ENCODE data around the gene APOA5.

The APOA5 gene

DNA sequence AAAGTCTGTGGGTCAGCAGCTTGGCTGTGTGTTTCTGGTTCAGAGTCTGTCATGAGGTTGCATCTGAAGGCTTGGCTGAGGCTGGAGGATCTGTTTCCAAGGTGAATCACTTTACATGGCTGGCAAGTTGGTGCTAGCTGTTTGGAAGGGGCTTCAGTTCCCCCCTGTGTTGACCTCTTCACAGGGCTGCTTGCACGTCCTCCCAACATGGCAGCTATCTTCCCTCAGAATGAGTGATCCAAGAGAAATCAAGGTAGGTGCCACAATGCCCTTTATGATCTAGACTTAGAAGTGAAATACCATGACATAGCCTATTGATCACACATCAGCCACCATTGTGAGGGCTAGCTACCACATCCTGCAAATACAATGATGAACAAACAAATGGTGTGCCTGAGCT lies 21.5 kb upstream of the APOA5 start:
- no peaks in the 10 kb centered on the region for H3K36me3 ChIP-seq
- H3K4me3 ChIP-seq (ENCODE audit: low read depth, low read length), result no peak overlapping the region
- H3K27ac ChIP-seq, result no peak overlapping the region
- no peak for DNase-seq
- H3K27me3 ChIP-seq (ENCODE audit: insufficient read depth, low read depth, severe bottlenecking), result no peaks in the 10 kb centered on the region
- no peaks in the 10 kb centered on the region for H3K9me3 ChIP-seq (ENCODE audit: severe bottlenecking)
- TF ChIP-seq, protein P1, sequence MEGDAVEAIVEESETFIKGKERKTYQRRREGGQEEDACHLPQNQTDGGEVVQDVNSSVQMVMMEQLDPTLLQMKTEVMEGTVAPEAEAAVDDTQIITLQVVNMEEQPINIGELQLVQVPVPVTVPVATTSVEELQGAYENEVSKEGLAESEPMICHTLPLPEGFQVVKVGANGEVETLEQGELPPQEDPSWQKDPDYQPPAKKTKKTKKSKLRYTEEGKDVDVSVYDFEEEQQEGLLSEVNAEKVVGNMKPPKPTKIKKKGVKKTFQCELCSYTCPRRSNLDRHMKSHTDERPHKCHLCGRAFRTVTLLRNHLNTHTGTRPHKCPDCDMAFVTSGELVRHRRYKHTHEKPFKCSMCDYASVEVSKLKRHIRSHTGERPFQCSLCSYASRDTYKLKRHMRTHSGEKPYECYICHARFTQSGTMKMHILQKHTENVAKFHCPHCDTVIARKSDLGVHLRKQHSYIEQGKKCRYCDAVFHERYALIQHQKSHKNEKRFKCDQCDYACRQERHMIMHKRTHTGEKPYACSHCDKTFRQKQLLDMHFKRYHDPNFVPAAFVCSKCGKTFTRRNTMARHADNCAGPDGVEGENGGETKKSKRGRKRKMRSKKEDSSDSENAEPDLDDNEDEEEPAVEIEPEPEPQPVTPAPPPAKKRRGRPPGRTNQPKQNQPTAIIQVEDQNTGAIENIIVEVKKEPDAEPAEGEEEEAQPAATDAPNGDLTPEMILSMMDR (IDR thresholded peaks at IDR 0.05; ENCODE audit: low read depth, low read length), result no peak

DNA sequence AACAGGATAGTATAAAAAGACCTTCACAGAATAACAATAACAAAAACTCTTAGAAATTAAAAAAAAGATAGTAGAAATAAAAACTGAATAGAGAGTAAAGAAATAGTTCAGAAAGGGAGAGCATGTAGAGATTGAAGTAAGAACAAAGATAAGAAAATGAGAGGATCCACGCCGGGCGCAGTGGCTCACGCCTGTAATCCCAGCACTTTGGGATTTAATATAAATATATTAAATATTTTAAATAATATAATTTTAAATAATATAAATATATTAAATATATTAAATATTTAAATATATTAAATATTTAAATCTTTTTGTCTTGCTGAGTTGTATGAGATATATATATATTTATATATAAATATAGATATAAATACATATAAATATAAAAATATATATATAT lies 20.4 kb upstream of the APOA5 start:
- no peak for DNase-seq
- H3K9me3 ChIP-seq (ENCODE audit: severe bottlenecking), result no peaks in the 10 kb centered on the region
- no peak overlapping the region for H3K4me3 ChIP-seq (ENCODE audit: low read depth, low read length)
- no peaks in the 10 kb centered on the region for H3K27me3 ChIP-seq (ENCODE audit: insufficient read depth, low read depth, severe bottlenecking)
- H3K27ac ChIP-seq, result no peak overlapping the region
- H3K36me3 ChIP-seq, result no peaks in the 10 kb centered on the region
- TF ChIP-seq, protein P1 (IDR thresholded peaks at IDR 0.05; ENCODE audit: low read depth, low read length), result no peak

DNA sequence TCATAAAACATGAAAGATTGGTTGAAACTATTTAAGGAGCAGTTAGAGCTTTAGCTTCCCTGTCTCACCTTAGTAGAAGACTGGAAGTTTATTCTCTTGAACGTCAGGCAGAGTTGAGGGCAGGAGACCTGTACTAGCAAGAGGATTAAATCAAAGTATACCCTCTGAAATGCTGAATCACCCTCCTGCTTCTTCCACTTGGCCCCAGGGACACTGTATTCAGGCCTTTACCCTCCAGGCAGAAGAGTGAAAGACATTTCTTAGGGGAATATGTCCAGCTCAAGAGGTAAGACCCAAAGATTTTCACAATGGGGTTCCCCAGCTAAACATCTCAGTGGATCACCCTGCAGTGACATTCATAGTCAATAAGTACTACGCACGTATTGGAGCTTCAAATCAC lies 19.5 kb upstream of the APOA5 start:
- DNase-seq, result no peak
- no peaks in the 10 kb centered on the region for H3K36me3 ChIP-seq
- TF ChIP-seq, protein P1 (IDR thresholded peaks at IDR 0.05; ENCODE audit: low read depth, low read length), result no peak
- no peaks in the 10 kb centered on the region for H3K9me3 ChIP-seq (ENCODE audit: severe bottlenecking)
- H3K27me3 ChIP-seq (ENCODE audit: insufficient read depth, low read depth, severe bottlenecking), result no peaks in the 10 kb centered on the region
- no peak overlapping the region for H3K27ac ChIP-seq
- no peak overlapping the region for H3K4me3 ChIP-seq (ENCODE audit: low read depth, low read length)

DNA sequence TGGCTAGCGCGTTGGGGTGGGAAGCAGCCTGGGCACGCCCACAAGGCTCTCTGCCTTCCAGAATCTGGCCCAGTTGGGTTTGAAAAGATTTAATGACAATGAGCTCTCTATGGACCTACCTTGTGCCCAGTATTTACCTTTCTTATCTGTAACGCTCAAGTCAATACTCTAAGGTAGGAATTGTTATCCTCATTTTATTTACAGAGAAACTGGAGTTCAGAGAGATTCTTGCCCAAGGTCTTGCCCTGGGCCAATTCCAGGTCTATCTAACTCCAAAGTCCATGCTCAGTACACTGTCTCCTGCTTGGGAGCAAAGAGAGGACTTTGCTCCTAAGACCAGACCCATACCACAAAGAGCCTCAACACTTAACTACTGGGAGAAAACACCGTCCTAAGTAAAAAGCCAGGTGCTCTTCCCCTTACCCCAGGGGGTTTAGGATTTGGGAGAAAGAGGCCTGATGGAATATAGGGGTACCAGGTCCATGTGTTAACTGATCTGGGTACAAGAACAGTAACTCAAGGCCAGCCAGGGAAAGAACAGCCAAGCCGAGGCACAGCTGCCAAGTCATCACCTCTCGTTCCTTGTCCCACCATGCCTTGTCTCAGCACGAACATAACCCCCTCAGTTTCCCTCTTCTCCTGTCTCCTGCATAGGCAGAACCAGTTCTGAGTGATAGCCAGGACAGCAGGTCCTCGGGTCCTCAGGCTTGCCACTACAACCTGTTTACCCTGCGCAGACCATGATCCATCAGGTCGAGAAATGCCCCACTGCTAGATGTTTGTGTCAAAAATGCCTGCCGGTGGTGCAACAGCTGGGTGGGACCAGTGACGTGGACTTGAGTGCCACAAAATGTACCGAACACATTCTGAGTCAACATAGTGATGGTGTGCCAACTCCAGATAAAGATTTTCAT lies 16.8 kb upstream of the APOA5 start:
- Histone ChIP-seq H3K4me3 (ENCODE audit: low read depth, low read length) (no peak overlapping the region), H3K36me3 (no peaks in the 10 kb centered on the region), H3K27me3 (ENCODE audit: insufficient read depth, low read depth, severe bottlenecking) (no peaks in the 10 kb centered on the region), H3K27ac (no peak overlapping the region), H3K9me3 (ENCODE audit: severe bottlenecking) (no peaks in the 10 kb centered on the region)
- TF ChIP-seq, protein P1 (IDR thresholded peaks at IDR 0.05; ENCODE audit: low read depth, low read length), result no peak
- DNase-seq, result no peak

DNA sequence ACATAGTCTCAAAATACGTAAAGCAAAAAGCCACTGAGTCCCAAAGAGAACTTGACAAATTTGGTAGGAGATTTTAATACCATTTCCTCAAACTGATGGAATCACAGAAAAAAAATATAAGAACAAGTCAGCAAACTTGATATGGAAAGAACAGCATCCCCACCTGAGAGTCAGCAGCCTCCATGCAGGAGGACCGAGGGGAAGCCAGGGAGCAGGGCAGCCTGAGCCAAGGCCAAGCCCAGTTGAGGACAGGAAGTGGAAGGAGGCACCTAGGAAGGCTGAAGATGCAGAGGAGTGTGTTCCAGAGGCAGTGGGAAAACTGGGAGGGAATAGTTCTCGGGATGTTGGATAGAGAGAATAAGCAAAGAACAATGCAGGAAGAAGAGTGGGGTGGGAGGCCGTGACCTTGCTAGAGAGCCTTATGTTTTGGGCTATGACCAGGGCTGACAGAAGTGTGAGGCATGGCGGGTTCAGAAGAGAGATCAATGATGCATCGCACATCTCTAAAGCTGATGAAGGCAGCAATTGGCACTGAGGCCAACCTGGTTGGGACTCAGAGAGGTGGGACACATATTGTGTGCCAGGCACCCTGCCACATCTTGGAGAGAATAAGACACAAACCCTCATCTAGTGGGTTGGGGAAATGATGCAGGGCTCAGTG lies 16.1 kb upstream of the APOA5 start:
- no peak overlapping the region for H3K27ac ChIP-seq
- TF ChIP-seq, protein P1 (IDR thresholded peaks at IDR 0.05; ENCODE audit: low read depth, low read length), result no peak
- H3K27me3 ChIP-seq (ENCODE audit: insufficient read depth, low read depth, severe bottlenecking), result no peaks in the 10 kb centered on the region
- H3K4me3 ChIP-seq (ENCODE audit: low read depth, low read length), result no peak overlapping the region
- no peaks in the 10 kb centered on the region for H3K36me3 ChIP-seq
- DNase-seq, result no peak
- no peaks in the 10 kb centered on the region for H3K9me3 ChIP-seq (ENCODE audit: severe bottlenecking)
